Daoy (cell line): ENCODE data around the gene IGSF9. TPM values are rescaled to one million over a fixed set of nuclear protein-coding genes. Genes with fewer than 3 reads are reported as not detected.

Experiments
- total RNA-seq: library from RNA; depleted of rRNA; stranded (reverse); fragments of >200 nt; shearing (Covaris generic); gene quantifications from 2 replicates; pipeline ENCODE4 v1.2.3, GENCODE V29; 2014; rRNA removed

Gene IGSF9
- total RNA-seq, 1 experiment from 2014 or later, result 1.7 TPM

Other genes with a start within 250 kb of the IGSF9 start
- gene CRP, start 231.0 kb downstream of the IGSF9 start, total RNA-seq, result not detected in 2 replicates
- 1.2 TPM in 1 of 2 replicates, not detected in the other for gene DUSP23, start 164.7 kb downstream of the IGSF9 start, total RNA-seq
- not detected in 2 replicates for gene FCRL6, start 143.3 kb downstream of the IGSF9 start, total RNA-seq
- gene SLAMF8, start 118.7 kb downstream of the IGSF9 start, total RNA-seq, result 0.18 and 0.63 TPM in 2 replicates
- not detected in 2 replicates for gene VSIG8, start 83.0 kb downstream of the IGSF9 start, total RNA-seq
- 0.46 and 1.7 TPM in 2 replicates for gene CFAP45, start 45.4 kb downstream of the IGSF9 start, total RNA-seq
- 570 and 651 TPM in 2 replicates for gene TAGLN2, start 20.1 kb downstream of the IGSF9 start, total RNA-seq
- gene SLAMF9, start 8.6 kb upstream of the IGSF9 start, total RNA-seq, result 0.77 TPM in 1 of 2 replicates, not detected in the other
- gene PIGM, start 86.4 kb upstream of the IGSF9 start, total RNA-seq, result 5.2 and 5.3 TPM in 2 replicates
- gene KCNJ10, start 124.5 kb upstream of the IGSF9 start, total RNA-seq, result under 0.01 TPM in 1 of 2 replicates, not detected in the other
- gene KCNJ9, start 135.9 kb upstream of the IGSF9 start, total RNA-seq, result not detected in 2 replicates
- gene IGSF8, start 153.0 kb upstream of the IGSF9 start, total RNA-seq, result 26.0 and 27.6 TPM in 2 replicates
- not detected in 2 replicates for gene ATP1A2, start 170.1 kb upstream of the IGSF9 start, total RNA-seq
- gene ATP1A4, start 206.0 kb upstream of the IGSF9 start, total RNA-seq, result not detected in 2 replicates
- gene CASQ1, start 245.0 kb upstream of the IGSF9 start, total RNA-seq, result not detected in 2 replicates